ENCODE results near the gene LCN15.
"Not testable (repeated sequence)": the region's sequence is repeated elsewhere in the genome, so short reads cannot be mapped to it uniquely, and the experiment has no call there.

Gene LCN15

GRCh38 chr9:136792321-136793085 lies 28.2 kb upstream of the LCN15 start:
- Histone ChIP-seq H3K36me3 (ENCODE audit: control insufficient read depth in 1 of 2, insufficient read depth in 2 of 2, low read length in 2 of 2) (no peaks in the 10 kb centered on the region), H3K4me3 (ENCODE audit: low read depth in 1 of 2, low read length in 2 of 2) (peak overlapping the region in 1 of 2 donors; percentile 78), H3K9me3 (ENCODE audit: control insufficient read depth in 1 of 2, low read length in 2 of 2) (no peaks in the 10 kb centered on the region), H3K27ac (ENCODE audit: low read length) (peak overlapping the region; percentile 60), H3K27me3 (ENCODE audit: low read depth, low read length) (no peaks in the 10 kb centered on the region), H3K4me1 (ENCODE audit: control insufficient read depth in 1 of 2, insufficient read depth in 2 of 2, low read length in 2 of 2) (peaks cover 0 to 21% of the 10 kb centered on the region in 2 donors)

DNA sequence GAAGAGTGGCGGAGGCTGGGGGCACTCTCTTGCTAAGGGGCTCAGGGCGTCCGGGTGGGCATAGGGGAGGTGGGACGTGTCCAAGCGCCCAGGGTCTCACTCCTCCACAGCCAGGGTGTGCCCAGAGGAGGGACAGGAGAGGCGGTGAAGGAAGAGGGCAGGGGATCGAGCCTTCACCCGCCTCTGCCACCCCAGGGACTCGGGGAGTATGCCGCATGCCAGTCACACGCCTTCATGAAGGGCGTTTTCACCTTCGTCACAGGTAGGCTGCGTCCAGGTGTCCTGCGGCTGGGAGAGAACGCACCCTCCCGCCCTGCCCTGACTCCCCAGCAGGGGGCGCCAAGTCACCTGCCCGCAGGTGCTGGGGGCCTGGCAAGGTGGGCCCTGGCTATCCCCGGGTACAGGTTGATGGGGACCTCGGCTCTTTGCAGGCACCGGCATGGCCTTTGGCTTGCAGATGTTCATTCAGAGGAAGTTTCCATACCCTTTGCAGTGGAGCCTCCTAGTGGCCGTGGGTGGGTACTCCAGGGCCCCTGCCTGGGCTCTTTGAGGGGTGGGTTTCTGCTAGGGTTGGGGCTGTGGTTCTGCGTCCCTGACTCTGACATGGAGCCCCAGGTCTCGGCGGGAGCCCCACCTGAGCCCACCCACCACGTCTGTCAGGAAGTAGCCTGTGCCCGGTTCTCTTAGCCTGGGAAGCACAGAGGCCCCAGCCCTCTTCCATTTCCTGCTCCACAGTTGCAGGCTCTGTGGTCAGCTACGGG lies 27.4 kb upstream of the LCN15 start:
- peaks cover 0 to 22% of the 10 kb centered on the region in 2 donors for H3K4me1 ChIP-seq (ENCODE audit: control insufficient read depth in 1 of 2, insufficient read depth in 2 of 2, low read length in 2 of 2)
- no peaks in the 10 kb centered on the region for H3K9me3 ChIP-seq (ENCODE audit: control insufficient read depth in 1 of 2, low read length in 2 of 2)
- peak overlapping the region; percentile 67 for H3K27ac ChIP-seq (ENCODE audit: low read length)
- H3K4me3 ChIP-seq (ENCODE audit: low read depth in 1 of 2, low read length in 2 of 2), result peak overlapping the region; percentile 56 to 78
- no peaks in the 10 kb centered on the region for H3K27me3 ChIP-seq (ENCODE audit: low read depth, low read length)
- no peaks in the 10 kb centered on the region for H3K36me3 ChIP-seq (ENCODE audit: control insufficient read depth in 1 of 2, insufficient read depth in 2 of 2, low read length in 2 of 2)

- no peaks in the 10 kb centered on the region for H3K36me3 ChIP-seq (ENCODE audit: control insufficient read depth in 1 of 2, insufficient read depth in 2 of 2, low read length in 2 of 2)
- peaks cover 0 to 22% of the 10 kb centered on the region in 2 donors for H3K4me1 ChIP-seq (ENCODE audit: control insufficient read depth in 1 of 2, insufficient read depth in 2 of 2, low read length in 2 of 2)
Measured at GRCh38 chr9:136790640-136791515, 26.6 kb upstream of the LCN15 start, which contains the start of gene TMEM141. Gene TMEM141 (plus strand): TSS chr9:136791344. CDS start chr9:136791371, 27 bp downstream.

GRCh38 chr9:136789523-136789937 lies 25.2 kb upstream of the LCN15 start:
- Histone ChIP-seq H3K27ac (ENCODE audit: low read length) (no peak overlapping the region), H3K36me3 (ENCODE audit: control insufficient read depth in 1 of 2, insufficient read depth in 2 of 2, low read length in 2 of 2) (no peaks in the 10 kb centered on the region), H3K4me1 (ENCODE audit: control insufficient read depth in 1 of 2, insufficient read depth in 2 of 2, low read length in 2 of 2) (peaks cover 0 to 22% of the 10 kb centered on the region in 2 donors), H3K27me3 (ENCODE audit: low read depth, low read length) (no peaks in the 10 kb centered on the region), H3K9me3 (ENCODE audit: control insufficient read depth in 1 of 2, low read length in 2 of 2) (no peaks in the 10 kb centered on the region), H3K4me3 (ENCODE audit: low read depth in 1 of 2, low read length in 2 of 2) (no peak overlapping the region)

More at GRCh38 chr9:136790640-136791515, 26.6 kb upstream of the LCN15 start, which contains the start of gene TMEM141:
- Histone ChIP-seq H3K9me3 (ENCODE audit: control insufficient read depth in 1 of 2, low read length in 2 of 2) (no peaks in the 10 kb centered on the region), H3K4me3 (ENCODE audit: low read depth in 1 of 2, low read length in 2 of 2) (peak within 1 kb of the TSS; percentile 56 to 78), H3K27ac (ENCODE audit: low read length) (peak within 1 kb of the TSS; percentile 67), H3K27me3 (ENCODE audit: low read depth, low read length) (no peaks in the 10 kb centered on the region)

DNA sequence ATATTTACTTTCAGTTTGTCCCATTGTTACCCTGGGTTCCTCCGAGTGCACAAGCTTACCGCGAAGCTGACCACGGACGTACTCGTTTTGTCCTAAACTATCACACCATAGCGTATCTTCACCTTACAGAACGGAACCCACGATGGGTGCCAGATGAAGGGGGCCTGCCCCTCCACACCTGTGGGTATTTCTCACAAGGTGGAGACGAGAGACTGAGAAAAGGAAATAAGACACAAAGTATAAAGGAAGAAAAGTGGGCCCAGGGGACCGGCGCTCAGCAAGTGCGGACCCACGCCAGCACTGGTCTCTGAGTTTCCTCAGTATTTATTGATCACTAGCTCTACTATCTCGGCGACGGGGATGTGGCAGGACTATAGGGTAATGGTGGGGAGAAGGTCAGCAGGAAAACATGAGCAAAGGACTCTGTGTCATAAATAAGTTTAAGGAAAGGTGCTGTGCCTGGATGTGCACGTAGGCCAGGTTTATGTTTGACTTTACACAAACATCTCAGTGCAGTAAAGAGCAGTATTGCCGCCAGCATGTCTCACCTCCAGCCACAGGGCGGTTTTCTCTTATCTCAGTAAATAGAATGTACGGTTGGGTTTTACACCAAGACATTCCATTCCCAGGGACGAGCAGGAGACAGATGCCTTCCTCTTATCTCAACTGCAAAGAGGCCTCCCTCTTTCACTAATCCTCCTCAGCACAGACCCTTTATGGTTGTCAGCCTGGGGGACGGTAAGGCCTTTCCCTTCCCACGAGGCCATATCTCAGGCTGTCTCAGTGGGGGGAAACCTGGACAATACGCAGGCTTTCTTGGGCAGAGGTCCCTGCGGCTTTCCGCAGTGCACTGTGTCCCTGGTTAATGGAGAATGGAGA lies 24.6 kb upstream of the LCN15 start:
- H3K9me3 ChIP-seq (ENCODE audit: control insufficient read depth in 1 of 2, low read length in 2 of 2); H3K27ac ChIP-seq (ENCODE audit: low read length); H3K36me3 ChIP-seq (ENCODE audit: control insufficient read depth in 1 of 2, insufficient read depth in 2 of 2, low read length in 2 of 2); H3K4me3 ChIP-seq (ENCODE audit: low read depth in 1 of 2, low read length in 2 of 2); H3K27me3 ChIP-seq (ENCODE audit: low read depth, low read length): not testable (repeated sequence)
- peaks cover 0 to 22% of the 10 kb centered on the region in 2 donors for H3K4me1 ChIP-seq (ENCODE audit: control insufficient read depth in 1 of 2, insufficient read depth in 2 of 2, low read length in 2 of 2)

GRCh38 chr9:136787690-136788400 lies 23.5 kb upstream of the LCN15 start:
- no peaks in the 10 kb centered on the region for H3K9me3 ChIP-seq (ENCODE audit: control insufficient read depth in 1 of 2, low read length in 2 of 2)
- H3K4me1 ChIP-seq (ENCODE audit: control insufficient read depth in 1 of 2, insufficient read depth in 2 of 2, low read length in 2 of 2), result peaks cover 0 to 22% of the 10 kb centered on the region in 2 donors
- no peak overlapping the region for H3K27ac ChIP-seq (ENCODE audit: low read length)
- no peak overlapping the region for H3K4me3 ChIP-seq (ENCODE audit: low read depth in 1 of 2, low read length in 2 of 2)
- no peaks in the 10 kb centered on the region for H3K27me3 ChIP-seq (ENCODE audit: low read depth, low read length)
- no peaks in the 10 kb centered on the region for H3K36me3 ChIP-seq (ENCODE audit: control insufficient read depth in 1 of 2, insufficient read depth in 2 of 2, low read length in 2 of 2)

- not testable (repeated sequence) for H3K27me3 ChIP-seq (ENCODE audit: low read depth, low read length); H3K9me3 ChIP-seq (ENCODE audit: control insufficient read depth in 1 of 2, low read length in 2 of 2); H3K36me3 ChIP-seq (ENCODE audit: control insufficient read depth in 1 of 2, insufficient read depth in 2 of 2, low read length in 2 of 2); H3K4me3 ChIP-seq (ENCODE audit: low read depth in 1 of 2, low read length in 2 of 2); H3K27ac ChIP-seq (ENCODE audit: low read length)
- peaks cover 0 to 16% of the 10 kb centered on the region in 2 donors for H3K4me1 ChIP-seq (ENCODE audit: control insufficient read depth in 1 of 2, insufficient read depth in 2 of 2, low read length in 2 of 2)
Measured at GRCh38 chr9:136786983-136787382, 22.7 kb upstream of the LCN15 start.

DNA sequence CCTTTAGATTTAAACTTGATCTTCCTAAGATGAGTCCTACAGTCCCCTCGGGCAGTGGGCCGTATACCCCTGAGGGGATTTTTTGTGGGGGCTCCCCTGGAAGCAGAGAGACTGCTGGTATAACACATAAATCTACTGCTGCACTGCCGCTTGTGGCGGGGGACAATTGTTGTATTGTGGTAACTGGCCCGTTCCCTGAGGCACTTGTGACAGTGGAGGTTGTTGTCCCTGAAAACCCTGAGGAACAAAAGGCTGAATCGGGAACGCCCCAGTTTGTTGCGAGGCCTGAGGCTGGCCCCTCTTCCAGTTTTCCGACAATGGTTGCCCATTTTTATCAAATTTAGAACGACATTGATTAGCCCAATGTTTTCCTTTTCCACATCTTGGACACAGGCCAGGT lies 22.1 kb upstream of the LCN15 start:
- Histone ChIP-seq H3K4me3 (ENCODE audit: low read depth in 1 of 2, low read length in 2 of 2) (no peak overlapping the region), H3K9me3 (ENCODE audit: control insufficient read depth in 1 of 2, low read length in 2 of 2) (no peaks in the 10 kb centered on the region), H3K27me3 (ENCODE audit: low read depth, low read length) (no peaks in the 10 kb centered on the region), H3K4me1 (ENCODE audit: control insufficient read depth in 1 of 2, insufficient read depth in 2 of 2, low read length in 2 of 2) (peaks cover 0 to 11% of the 10 kb centered on the region in 2 donors), H3K27ac (ENCODE audit: low read length) (no peak overlapping the region), H3K36me3 (ENCODE audit: control insufficient read depth in 1 of 2, insufficient read depth in 2 of 2, low read length in 2 of 2) (no peaks in the 10 kb centered on the region)

GRCh38 chr9:136785565-136786355 lies 21.4 kb upstream of the LCN15 start:
- H3K27me3 ChIP-seq (ENCODE audit: low read depth, low read length); H3K4me3 ChIP-seq (ENCODE audit: low read depth in 1 of 2, low read length in 2 of 2); H3K9me3 ChIP-seq (ENCODE audit: control insufficient read depth in 1 of 2, low read length in 2 of 2); H3K36me3 ChIP-seq (ENCODE audit: control insufficient read depth in 1 of 2, insufficient read depth in 2 of 2, low read length in 2 of 2); H3K27ac ChIP-seq (ENCODE audit: low read length): not testable (repeated sequence)
- H3K4me1 ChIP-seq (ENCODE audit: control insufficient read depth in 1 of 2, insufficient read depth in 2 of 2, low read length in 2 of 2), result peaks cover 0 to 11% of the 10 kb centered on the region in 2 donors

All from muscle layer of duodenum (tissue), 2 donors.